T-helper 17 cell (primary cell): ENCODE measurements around the gene RAC2. TPM values are rescaled to one million over a fixed set of nuclear protein-coding genes. Genes with fewer than 3 reads are reported as not detected.

Experiments
- ATAC-seq: fragments of 150-1000 bp; cut with Tn5 transposase; 2 replicates; pipeline ENCODE4 v1.10.0; 2021; ENCODE audit warnings: mild to moderate bottlenecking, moderate library complexity
- DNase-seq, 3 donors: peaks; one replicate each; pipeline versions ENCODE4 v3.0.0 to v3.0.0-alpha.2; 2020 to 2021
- H3K9me3 ChIP-seq: one replicate; pipeline ENCODE4 v1.7.0; 2013; ENCODE audit warnings: low read length, mild to moderate bottlenecking; ENCODE audit not compliant: control insufficient read depth, poor library complexity, severe bottlenecking
- H3K27ac Mint-ChIP-seq: one replicate; pipeline ENCODE4 v1.8.0; 2022; ENCODE audit warnings: mild to moderate bottlenecking, moderate library complexity, mixed read lengths
- H3K27me3 Mint-ChIP-seq: one replicate; pipeline ENCODE4 v1.8.0; 2022; ENCODE audit warnings: mixed read lengths
- H3K36me3 Mint-ChIP-seq: one replicate; pipeline ENCODE4 v1.8.0; 2022; ENCODE audit warnings: low read depth, mixed read lengths
- H3K4me1 Mint-ChIP-seq: one replicate; pipeline ENCODE4 v1.8.0; 2022; ENCODE audit warnings: mild to moderate bottlenecking, mixed read lengths
- H3K4me3 Mint-ChIP-seq: one replicate; pipeline ENCODE4 v1.8.0; 2022; ENCODE audit warnings: mild to moderate bottlenecking, moderate library complexity, mixed read lengths
- total RNA-seq, 4 donors: library from RNA in 2 of 4; stranded (reverse) in 2 of 4; gene quantifications; one replicate each; pipeline ENCODE4 v1.2.3 and lab custom pipeline; 2022 to 2026

Gene RAC2
- total RNA-seq, 2 donors from 2014 or later: 297 to 478 TPM

GRCh38 chr22:37232140-37232998 is 11.7 kb downstream of the RAC2 start:
- DNase-seq (no peak), ATAC-seq (no peak)
- peaks cover 80% of the 10 kb centered on the region for H3K4me1 Mint-ChIP-seq
- peak overlapping the region; percentile 86 for H3K4me3 Mint-ChIP-seq
- peak overlapping the region; percentile 97 for H3K27ac Mint-ChIP-seq
- no peaks in the 10 kb centered on the region for H3K27me3 Mint-ChIP-seq
- peaks cover 22% of the 10 kb centered on the region for H3K36me3 Mint-ChIP-seq
- no peaks in the 10 kb centered on the region for H3K9me3 ChIP-seq

GRCh38 chr22:37231406-37232139 is 12.5 kb downstream of the RAC2 start:
- peaks cover 76% of the 10 kb centered on the region for H3K4me1 Mint-ChIP-seq
- peaks cover 20% of the 10 kb centered on the region for H3K36me3 Mint-ChIP-seq
- no peak for DNase-seq
- peak overlapping the region; percentile 86 for H3K4me3 Mint-ChIP-seq
- peak; percentile 16 for ATAC-seq
- H3K9me3 ChIP-seq: no peaks in the 10 kb centered on the region
- peak overlapping the region; percentile 97 for H3K27ac Mint-ChIP-seq
- no peaks in the 10 kb centered on the region for H3K27me3 Mint-ChIP-seq

GRCh38 chr22:37230673-37231405 is 13.2 kb downstream of the RAC2 start:
- H3K27me3 Mint-ChIP-seq: no peaks in the 10 kb centered on the region

GRCh38 chr22:37229805-37230672 is 14.0 kb downstream of the RAC2 start:
- DNase-seq (peak; percentile 75 to 85 (median 78)), ATAC-seq (peak; percentile 89)
- no peaks in the 10 kb centered on the region for H3K9me3 ChIP-seq
- Mint-ChIP-seq H3K36me3 (peaks cover 23% of the 10 kb centered on the region), H3K4me1 (peaks cover 72% of the 10 kb centered on the region), H3K27me3 (no peaks in the 10 kb centered on the region), H3K27ac (peak overlapping the region; percentile 97), H3K4me3 (peak overlapping the region; percentile 86)

More at GRCh38 chr22:37230673-37231405, 13.2 kb downstream of the RAC2 start:
- H3K9me3 ChIP-seq: no peaks in the 10 kb centered on the region
- Mint-ChIP-seq H3K27ac (peak overlapping the region; percentile 97), H3K36me3 (peaks cover 21% of the 10 kb centered on the region), H3K4me3 (peak overlapping the region; percentile 86), H3K4me1 (peaks cover 75% of the 10 kb centered on the region)
- peak; percentile 37 for ATAC-seq
- DNase-seq: peak in 1 of 3 donors; percentile 45

GRCh38 chr22:37229012-37229804 is 14.9 kb downstream of the RAC2 start:
- no peaks in the 10 kb centered on the region for H3K9me3 ChIP-seq
- H3K27me3 Mint-ChIP-seq: no peaks in the 10 kb centered on the region
- peak overlapping the region; percentile 97 for H3K27ac Mint-ChIP-seq
- ATAC-seq (peak; percentile 10), DNase-seq (peak in 1 of 3 donors; percentile 4)
- H3K4me3 Mint-ChIP-seq: peak overlapping the region; percentile 86
- peaks cover 69% of the 10 kb centered on the region for H3K4me1 Mint-ChIP-seq
- H3K36me3 Mint-ChIP-seq: peaks cover 19% of the 10 kb centered on the region

- ATAC-seq: no peak
- Mint-ChIP-seq H3K27ac (peak overlapping the region; percentile 97), H3K36me3 (peaks cover 19% of the 10 kb centered on the region), H3K27me3 (no peaks in the 10 kb centered on the region), H3K4me1 (peaks cover 70% of the 10 kb centered on the region), H3K4me3 (peak overlapping the region; percentile 86)
- DNase-seq: peak in 1 of 3 donors; percentile 5
- no peaks in the 10 kb centered on the region for H3K9me3 ChIP-seq
Observed at GRCh38 chr22:37228106-37229011, 15.7 kb downstream of the RAC2 start.

GRCh38 chr22:37226514-37226913 is 17.6 kb downstream of the RAC2 start:
- Mint-ChIP-seq H3K4me1 (peaks cover 70% of the 10 kb centered on the region), H3K36me3 (peaks cover 16% of the 10 kb centered on the region), H3K4me3 (peak overlapping the region; percentile 41), H3K27ac (peak overlapping the region; percentile 21), H3K27me3 (no peaks in the 10 kb centered on the region)
- ATAC-seq (no peak), DNase-seq (no peak)
- no peaks in the 10 kb centered on the region for H3K9me3 ChIP-seq

- no peak for DNase-seq
- H3K4me3 Mint-ChIP-seq: peak overlapping the region; percentile 41
- H3K9me3 ChIP-seq: no peaks in the 10 kb centered on the region
- H3K27ac Mint-ChIP-seq: peak overlapping the region; percentile 96
- H3K27me3 Mint-ChIP-seq: no peaks in the 10 kb centered on the region
- H3K36me3 Mint-ChIP-seq: peaks cover 12% of the 10 kb centered on the region
- no peak for ATAC-seq
- H3K4me1 Mint-ChIP-seq: peaks cover 70% of the 10 kb centered on the region
Observed at GRCh38 chr22:37226087-37226486, 18.0 kb downstream of the RAC2 start.

- Mint-ChIP-seq H3K27me3 (no peaks in the 10 kb centered on the region), H3K4me1 (peaks cover 69% of the 10 kb centered on the region), H3K27ac (peak overlapping the region; percentile 96), H3K36me3 (peaks cover 8% of the 10 kb centered on the region), H3K4me3 (peak overlapping the region; percentile 59)
- H3K9me3 ChIP-seq: no peaks in the 10 kb centered on the region
- ATAC-seq (no peak), DNase-seq (no peak)
Observed at GRCh38 chr22:37225481-37225880, 18.6 kb downstream of the RAC2 start.

GRCh38 chr22:37224757-37225420 is 19.2 kb downstream of the RAC2 start:
- Mint-ChIP-seq H3K4me1 (peaks cover 70% of the 10 kb centered on the region), H3K27ac (peak overlapping the region; percentile 96), H3K4me3 (peak overlapping the region; percentile 53), H3K36me3 (peaks cover 8% of the 10 kb centered on the region), H3K27me3 (no peaks in the 10 kb centered on the region)
- no peaks in the 10 kb centered on the region for H3K9me3 ChIP-seq
- DNase-seq (no peak), ATAC-seq (no peak)
